GM19467 (cell line): Measurements from ENCODE around the gene ABL1.
"Not testable (repeated sequence)": the region's sequence is repeated elsewhere in the genome, so short reads cannot be mapped to it uniquely, and the experiment has no call there.

Source experiments
- ATAC-seq: cut with Tn5 transposase; IDR thresholded peaks from one replicate; pipeline ENCODE4 v1.9.1; 2021; ENCODE audit warnings: mild to moderate bottlenecking, moderate library complexity; ENCODE audit not compliant: unreplicated experiment

ABL1 gene

DNA sequence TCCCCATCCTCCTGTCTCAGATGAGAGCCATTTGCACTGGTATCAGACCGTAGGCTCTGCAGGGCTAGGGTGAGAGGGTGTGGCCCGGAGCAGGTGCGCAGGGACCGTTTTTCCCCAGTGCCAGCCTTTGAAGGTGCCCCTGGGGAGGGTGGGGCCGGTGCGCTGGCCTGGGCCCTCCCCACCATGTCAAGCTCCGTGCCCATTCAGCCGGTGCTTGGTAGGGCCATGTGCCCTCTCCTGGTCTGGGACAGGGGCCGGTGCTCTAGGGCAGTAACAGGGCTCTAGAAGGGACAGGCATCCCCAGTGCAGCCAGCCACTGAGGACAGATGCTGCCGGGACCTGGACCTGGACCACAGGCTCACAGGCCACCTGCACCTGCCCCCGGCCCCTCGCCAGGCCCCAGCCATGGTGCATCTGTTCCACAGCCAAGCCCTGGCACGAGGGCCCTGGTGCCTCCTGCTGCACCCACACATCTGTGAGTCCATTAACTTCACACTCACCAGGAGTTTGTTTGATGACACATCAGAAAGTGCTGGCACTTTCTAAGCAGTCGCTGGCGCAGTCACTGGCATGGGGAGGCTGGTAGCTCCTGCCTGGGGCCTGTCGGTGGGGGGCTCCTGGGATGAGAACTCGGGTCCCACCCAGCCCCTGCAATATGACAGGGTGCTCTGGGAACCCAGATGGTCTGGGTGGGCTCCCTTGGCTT is 66.6 kb downstream of the ABL1 start:
- ATAC-seq = no peak

DNA sequence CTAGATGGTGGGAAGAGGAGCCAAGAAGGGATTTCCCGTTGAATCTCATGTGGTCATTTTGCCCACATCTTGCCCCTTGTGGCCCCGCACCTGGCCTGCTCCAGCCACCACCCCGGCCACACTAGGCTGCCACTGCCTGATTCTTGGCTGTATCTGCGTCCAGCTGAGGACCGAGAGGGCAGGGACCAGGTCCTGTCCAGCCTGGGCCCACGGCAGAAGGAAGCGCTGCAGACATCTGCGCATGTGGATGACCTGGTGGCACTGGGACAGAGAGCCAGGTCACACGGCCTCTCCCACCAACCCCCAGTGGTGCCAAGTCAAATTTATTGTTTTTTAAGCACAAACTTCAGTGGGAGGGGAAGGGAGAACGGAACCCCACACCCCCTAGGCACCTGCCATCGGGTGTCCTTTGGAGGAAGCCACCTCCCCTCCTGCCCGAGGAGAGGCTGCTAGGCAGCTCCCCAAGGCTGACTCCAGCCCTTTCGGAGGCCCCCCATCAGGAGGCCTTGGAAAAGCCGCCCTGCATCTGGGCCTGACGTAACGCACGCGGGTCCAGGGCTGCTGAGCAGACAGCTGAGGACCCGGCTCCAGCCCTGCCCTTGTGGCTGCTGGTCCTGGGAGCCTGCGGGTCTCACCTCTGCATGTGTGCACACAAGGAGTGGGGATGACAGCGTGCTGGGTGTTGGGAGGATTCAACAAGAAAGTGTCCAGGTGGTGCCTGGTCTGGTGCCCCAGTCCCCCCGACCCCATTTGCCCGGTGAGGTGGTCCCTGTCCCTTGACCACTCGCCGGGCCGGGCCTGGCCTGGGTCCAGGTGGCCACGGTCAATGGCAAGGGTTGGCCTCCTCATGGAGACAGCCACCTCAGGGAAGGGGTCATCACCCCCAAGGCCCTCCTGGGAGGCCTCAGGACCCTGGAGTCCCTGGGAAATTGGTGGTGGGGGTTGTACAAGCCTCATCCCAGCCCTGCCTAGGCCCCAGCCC is 67.4 kb downstream of the ABL1 start:
- no peak for ATAC-seq

DNA sequence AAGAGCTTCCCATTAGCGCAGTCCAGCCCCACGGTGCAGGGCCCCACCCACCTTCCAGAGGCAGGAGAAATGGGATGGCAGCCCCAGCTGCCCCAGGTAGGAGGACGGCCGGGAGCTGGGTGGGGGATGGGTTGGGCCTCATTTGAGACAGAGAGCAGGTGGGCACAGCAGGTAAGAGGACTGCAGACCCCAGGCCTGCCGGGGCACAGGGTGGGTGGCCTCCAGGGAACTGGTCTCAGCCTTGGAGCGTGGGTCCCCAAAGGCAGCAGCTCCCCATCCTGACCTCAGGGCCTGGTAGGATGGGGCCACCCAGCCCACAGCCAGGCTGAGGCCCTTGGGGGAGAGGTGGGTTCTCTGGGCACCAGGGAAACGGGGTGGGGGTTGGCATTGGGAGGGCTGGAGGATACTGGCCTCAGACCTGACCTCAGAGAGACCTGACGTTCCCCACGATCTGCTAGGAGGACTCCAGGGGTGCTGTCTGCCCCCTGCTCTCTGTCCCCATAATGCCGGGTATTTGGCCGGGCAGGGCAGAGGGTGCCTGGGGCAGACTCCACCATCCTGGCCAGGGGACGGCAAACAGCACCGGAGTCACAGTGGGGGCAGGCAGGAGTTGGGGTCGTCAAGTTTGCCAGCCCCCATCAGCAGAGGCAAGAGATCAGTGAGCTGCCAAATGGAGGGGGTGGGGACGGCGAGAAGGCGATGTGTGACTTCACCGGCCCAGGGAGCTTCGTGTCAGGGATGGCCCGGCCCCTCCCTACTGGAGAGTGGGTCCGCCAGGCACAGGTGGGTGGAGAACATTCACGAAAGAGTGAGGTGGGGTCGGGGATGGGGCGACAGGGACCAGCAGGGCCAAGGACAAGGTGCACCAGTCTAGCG is 68.4 kb downstream of the ABL1 start:
- no peak for ATAC-seq

DNA sequence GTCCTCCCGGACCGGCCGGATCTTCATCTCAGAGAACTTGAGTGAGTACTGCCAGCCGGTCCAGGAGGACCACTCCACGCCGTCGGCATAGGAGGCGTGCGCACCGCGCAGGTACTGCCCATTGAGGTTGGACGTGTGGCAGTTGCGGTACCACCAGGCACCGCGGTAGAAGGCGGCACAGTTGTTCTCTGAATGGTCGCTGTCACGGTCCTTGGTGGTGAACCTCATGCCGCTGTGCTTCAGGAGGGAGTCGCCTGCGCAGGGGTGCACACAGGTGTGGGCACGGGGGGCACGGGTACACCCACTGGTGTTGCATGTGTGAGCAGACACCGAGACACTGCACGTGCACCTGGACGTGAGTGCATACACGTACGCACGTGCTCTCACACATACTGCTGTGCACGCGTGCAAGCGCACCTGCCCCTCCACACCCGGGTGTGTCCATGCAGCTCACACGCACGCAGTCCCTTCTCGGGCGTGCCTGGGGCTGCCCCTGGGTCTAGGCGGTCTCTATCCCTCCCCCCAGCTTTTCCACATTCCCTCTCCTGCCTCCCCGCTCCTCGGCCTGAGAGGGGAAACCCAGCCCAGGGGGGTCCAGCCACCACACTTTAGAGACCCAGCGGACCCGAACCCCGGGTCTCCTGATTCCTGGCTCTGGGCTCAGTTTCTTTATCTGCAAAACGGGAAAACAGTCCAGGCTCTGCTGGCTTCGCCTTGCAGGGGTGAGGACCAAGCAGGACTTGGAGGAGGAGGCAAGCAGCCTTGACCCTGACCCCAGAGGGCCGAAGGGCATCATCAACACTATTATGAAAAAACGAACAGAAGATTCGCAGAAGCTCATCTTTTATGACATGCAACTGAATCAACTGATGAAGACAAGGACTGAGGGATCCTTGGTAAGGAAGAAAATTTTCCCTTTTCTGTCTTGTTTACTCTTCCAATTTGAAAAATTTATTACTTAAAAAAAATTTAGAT is 69.3 kb downstream of the ABL1 start:
- no peak for ATAC-seq

DNA sequence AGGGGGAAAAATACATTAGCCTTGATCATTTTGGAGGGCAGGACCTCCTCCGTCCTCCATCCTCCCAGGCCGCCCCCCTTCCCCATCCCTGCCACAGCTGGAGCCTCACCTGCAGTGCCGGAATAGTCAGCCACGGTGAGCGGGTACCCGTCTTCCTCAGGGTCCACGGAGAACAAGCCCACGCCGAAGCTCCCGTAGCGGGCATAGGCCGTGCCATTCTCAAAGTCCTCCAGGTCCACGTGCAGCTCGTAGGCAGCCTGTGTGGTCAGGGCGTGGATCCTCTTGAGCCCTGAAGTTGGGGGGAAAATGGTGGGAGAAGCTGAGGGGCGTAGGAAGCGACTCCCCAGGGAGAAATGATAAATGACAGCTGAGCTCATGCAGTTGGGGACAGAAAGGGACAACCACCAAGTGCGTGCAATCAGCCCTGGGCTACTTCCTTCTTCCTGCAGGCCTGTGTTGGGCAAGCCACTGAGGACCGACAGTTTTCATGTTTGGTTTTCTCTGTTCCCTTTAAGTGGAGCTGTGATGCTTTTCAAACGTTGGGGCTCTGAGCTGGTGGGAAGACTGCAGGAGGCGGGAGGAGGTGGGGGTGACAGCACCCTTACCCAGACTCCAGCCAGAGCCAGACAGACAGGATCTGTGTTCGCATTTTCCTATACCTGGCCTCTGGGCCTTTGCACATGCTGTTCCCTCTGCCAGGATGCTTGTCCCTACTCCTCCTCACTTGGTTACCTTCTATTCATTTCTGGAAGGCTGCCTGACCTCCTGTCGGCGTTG is 70.3 kb downstream of the ABL1 start:
- ATAC-seq = no peak

DNA sequence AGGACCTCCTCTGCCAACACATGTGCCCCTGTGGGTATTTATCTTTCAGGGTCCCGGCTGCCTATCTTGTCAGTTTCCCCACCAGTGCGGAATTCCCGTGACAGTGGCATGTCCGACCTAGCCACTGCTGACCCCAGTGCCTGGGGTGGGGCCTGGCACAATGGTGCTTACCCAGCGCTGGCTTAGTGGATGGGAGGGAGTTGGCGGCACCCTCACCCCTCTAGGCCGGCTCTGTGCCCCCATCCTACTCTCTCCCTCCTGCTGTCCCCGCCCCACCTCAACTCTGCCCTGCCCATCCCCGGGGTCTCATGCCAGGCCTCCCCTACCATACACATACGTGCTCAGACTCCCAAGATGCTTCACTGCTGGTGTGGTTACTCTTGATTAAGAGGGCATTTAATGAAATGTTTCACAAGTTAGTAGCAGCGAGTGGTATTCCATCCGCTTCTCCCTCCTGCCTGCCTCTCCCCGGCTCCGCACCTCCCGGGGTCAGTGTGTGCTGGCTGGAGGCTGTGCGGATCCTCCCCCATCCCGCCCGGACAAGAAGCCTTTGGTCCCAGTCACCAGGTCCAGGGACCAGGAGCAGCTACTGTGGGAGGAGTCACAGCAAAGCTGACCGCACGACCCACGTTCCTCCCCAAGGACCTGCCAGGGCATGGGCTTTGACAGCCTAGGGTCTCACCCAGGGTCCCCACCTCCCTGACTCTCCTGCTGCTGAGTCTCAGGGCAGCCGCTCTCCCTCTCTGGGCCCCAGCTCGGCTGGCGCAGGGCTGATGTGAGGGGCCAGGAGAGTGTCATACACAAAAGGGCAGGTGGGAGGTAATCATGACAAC is 71.1 kb downstream of the ABL1 start:
- no peak for ATAC-seq

DNA sequence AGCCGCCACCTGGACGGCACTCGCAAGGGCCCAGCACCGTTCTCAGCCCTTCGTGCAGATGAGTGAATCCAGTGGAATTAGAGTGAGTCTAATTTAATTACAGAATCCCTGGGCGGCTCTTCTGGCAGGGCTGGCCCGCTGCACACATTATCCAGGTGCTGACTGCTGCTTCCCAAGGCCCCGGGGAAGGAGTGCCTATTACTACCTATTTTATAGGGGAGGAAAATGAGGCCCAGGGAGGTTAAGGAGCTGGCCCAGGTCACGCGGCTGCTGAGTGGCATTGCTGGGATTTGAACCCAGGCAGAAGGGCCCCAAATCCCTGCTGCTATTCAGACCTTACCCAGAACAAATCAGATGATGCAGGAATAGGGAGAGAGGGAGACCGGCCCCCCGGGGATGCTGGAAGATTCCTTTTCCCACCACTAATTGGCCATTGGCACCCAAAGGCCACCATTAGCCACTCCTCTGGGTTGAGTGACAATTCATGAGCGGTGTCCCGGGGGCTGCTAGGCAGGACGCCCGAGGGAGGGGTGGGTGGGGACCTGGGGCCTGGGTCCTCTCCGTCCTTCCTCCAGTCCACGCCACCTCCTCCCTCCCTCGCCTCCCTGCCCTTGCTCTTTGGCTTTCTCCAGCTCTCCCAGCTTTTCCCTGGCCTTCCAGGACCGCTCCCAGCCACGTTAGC is 71.8 kb downstream of the ABL1 start:
- no peak for ATAC-seq

DNA sequence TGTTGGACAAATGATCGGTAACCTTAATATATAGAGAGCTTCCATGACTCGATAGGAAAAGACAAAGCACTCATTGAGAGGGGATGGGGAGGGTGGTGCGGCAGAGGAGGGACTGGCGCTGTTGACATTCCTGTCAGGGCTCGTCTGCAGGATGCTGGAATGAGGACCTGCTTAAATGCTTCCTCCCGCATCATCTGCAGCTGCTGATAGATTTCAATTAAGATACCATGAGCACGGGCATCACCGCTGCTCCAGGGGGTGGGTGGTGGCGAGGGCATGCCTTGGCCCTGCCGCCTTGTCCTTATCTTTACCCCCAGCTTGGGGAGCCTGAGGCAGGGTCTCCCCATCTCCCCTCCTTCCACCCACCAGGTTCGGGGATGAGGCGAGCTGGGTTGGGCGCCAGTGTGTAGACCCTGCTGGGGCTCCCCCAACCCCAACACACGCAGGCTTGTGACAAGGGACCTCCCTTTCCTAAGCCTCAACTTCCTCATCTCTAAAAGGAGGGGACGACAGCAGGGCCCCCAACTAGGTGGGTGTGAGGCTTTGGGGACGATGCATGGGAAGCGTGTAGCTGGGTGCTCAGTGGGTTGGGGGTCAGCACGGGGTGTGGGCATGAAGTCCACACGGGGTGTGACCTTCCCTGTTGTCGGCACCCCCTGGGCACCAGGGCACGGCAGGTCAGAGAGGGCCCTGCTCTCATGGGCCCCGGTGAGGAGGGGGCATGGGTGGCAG is 73.3 kb downstream of the ABL1 start:
- no peak for ATAC-seq

DNA sequence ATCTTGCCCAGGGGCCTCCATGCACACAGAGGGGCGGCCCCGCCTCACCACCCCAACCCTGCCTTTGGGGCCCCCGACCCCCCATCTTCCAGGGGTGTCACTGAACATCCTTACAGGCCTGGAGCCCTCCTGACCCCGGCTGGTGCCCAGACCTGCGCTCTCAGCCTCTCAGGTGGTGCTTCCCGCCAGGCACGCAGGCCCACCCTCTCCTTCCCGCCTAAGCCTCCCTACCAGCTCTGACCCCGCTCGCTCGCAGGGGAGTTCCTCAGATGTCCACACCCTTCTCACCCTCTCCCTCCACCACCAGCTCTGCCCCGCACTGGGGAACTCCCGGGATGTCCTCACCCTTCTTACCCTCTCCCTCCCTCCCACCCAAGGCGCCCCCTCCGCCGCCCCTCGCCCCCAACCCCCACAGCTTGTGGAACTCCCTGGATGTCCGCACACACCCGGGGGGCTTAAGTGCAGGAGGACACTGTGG is 73.9 kb downstream of the ABL1 start:
- no peak for ATAC-seq

DNA sequence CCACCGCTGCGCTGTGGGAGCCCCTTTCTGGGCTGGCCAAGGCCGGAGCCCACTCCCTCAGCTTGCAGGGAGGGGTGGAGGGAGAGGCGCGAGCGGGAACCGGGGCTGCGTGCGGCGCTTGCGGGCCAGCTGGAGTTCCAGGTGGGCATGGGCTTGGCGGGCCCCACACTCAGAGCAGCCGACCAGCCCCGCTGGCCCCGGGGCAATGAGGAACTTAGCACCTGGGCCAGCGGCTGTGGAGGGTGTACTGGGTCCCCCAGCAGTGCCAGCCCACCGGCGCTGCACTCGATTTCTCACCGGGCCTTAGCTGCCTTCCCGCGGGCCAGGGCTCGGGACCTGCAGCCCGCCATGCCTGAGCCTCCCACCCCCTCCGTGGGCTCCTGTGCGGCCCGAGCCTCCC is 75.0 kb downstream of the ABL1 start:
- not testable (repeated sequence) for ATAC-seq

DNA sequence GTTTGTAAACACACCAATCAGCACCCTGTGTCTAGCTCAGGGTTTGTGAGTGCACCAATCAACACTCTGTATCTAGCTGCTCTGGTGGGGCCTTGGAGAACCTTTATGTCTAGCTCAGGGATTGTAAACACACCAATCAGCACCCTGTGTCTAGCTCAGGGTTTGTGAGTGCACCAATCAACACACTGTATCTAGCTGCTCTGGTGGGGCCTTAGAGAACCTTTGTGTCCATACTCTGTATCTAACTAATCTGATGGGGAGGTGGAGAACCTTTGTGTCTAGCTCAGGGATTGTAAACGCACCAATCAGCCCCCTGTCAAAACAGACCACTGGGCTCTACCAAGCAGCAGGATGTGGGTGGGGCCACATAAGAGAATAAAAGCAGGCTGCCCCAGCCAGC is 75.6 kb downstream of the ABL1 start:
- not testable (repeated sequence) for ATAC-seq

DNA sequence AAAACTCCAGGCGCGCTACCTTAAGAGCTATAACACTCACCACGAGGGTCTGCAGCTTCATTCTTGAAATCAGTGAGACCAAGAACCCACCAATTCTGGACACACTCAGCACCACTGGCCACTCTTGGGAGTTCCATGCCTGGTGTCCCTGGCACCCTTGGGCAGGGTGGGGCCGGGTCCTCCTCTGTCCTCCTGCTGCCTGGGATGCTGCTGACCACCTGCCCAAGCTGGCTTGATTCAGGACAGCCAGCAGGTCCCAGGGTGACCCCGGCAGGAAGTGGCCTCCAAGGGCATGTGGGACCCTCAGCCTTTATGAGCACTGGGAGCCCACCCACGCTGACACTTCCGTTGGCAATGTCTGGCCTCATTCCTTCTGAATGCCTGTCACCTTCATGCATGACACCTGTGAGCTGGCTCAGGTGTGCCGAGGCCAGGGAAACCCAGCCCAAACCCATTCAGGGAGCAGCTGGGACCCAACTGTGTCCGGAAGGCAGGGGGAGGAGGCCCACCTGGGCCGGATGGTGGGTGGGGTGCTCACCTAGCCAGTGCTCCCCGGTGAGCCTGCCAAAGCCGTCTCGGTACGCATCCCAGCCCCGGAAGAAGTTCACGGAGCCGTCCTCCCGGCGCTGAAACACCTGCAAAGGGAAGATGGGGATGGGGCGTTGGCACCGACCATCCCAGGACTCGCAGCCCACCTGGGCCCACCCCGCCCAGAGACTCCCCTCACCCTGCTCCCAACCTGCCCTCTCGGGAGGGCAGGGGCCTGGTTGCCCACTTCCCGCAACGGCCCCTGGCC is 76.4 kb downstream of the ABL1 start:
- ATAC-seq = no peak

DNA sequence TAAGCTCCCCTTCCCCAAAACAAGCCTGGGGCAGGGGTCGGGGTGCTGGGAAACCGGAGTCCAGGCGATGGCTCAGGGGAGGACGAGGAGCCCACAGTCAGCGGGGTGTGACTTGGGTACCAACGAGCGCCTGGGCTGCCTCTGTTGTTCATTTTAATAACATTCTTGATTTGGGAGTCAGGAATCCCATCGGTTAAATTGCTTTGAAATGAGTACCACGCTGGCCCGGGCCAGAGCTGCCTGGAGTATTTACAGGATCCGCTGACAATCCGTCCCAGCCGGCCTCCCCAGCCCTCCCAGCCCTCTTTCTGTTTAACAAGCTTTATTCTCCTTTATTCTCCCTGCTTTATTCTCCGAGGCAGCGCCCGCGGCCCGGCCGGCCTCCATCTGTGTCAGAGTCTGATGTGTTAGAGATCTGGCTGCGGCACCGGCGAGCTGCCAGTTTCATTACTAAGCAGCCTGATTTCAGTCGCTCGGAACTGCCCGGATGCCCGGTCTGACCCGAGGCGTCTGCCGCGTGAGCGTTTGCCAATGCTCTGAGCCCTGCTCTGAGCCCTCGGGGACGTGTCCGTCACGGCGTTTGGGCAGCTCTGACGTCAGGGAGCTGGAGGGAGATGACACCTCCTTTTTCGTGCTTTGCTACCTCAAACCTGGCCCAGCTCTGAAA is 78.0 kb downstream of the ABL1 start:
- no peak for ATAC-seq

DNA sequence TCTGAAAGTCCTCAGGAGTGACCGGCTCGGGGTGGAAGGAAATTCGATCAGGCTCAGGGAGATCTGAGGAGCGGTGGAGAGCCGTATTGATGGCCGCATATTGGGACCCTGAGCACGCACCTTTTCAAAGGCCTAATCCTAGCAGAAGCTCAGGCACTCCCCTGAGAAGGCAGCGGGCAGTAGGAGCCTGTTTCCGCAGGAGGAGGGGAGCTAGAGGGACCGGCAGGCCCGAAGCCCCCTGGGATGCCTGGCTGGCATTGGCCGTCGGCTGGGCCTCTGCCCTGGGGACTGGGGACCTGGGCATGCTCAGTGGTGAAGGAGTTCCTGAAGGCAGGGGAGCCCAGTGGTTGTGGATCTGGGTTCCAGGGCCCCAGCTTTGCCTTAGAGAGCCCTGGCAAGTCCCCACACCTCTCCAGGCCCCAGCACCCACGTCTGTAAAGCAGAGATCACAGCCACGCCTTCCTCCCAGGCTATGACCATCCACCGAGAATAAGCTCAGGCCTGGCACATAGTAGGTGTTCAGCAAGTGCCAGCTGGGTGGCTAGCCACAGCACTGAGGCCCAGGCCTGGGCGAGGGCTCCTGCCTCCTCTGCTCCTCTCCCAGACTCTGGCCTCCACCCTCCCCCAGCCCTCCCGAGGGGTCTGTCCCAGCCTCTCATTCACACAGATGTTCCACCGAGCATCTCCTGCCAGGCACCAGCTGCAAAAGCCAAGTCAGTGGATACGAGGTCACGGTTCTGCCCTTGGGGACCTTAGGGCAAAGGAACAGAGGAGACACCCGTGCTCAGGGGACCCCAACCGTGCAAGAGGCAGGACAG is 78.8 kb downstream of the ABL1 start:
- ATAC-seq = no peak
